GM18502 (cell line): ENCODE data around the gene C11orf97.
"Not testable (repeated sequence)": the region's sequence is repeated elsewhere in the genome, so short reads cannot be mapped to it uniquely, and the experiment has no call there.

Source experiments
- ATAC-seq: cut with Tn5 transposase; IDR thresholded peaks from one replicate; pipeline ENCODE4 v1.9.1; 2021; ENCODE audit warnings: mild to moderate bottlenecking; ENCODE audit not compliant: unreplicated experiment, poor library complexity

Gene C11orf97, protein sequence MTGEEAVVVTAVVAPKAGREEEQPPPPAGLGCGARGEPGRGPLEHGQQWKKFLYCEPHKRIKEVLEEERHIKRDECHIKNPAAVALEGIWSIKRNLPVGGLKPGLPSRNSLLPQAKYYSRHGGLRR

DNA sequence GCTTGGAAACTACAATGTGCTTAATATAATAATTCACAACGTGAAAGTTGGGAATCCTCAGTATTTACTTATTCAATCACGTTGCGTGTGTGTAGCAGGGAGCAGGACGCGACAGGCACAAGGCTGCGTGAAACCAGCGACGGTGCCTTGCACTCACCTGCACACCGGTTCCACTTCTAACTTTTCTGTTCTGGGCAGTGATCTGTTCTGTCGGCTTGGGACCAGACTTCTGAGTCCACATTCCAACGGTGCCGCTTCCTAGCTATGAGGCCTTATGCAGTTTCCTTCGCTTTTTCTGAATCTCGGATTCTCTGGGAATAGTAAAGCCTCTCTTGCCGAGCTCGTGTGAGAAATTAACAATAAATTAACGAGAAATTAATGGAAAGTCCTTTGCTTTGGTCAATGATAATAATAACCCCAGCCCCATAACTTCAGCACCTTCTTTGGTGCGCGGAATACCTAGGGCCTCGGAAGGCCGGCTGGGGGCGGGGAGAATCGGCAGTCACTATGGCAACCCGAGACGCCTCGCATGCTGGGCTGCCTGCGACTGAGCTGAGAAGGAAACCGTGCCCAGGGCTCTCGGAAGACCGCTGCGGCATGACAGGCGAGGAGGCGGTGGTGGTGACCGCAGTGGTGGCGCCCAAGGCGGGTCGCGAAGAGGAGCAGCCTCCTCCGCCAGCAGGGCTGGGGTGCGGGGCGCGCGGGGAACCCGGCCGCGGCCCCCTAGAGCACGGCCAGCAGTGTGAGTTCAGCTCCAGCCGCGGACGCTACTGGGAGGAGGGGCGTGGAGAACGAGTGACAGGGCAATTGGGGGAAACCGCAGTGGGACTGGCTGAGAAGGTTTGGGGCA is at the start of gene C11orf97:
C11orf97 (plus strand) TSS at position 530 of the 850 bp plus-strand sequence; CDS start at position 598, 68 bp downstream.
- peak; percentile 93 for ATAC-seq

GRCh38 chr11:94469416-94469815 is 42.8 kb upstream of the C11orf97 start:
- peak; percentile 92 for ATAC-seq

DNA sequence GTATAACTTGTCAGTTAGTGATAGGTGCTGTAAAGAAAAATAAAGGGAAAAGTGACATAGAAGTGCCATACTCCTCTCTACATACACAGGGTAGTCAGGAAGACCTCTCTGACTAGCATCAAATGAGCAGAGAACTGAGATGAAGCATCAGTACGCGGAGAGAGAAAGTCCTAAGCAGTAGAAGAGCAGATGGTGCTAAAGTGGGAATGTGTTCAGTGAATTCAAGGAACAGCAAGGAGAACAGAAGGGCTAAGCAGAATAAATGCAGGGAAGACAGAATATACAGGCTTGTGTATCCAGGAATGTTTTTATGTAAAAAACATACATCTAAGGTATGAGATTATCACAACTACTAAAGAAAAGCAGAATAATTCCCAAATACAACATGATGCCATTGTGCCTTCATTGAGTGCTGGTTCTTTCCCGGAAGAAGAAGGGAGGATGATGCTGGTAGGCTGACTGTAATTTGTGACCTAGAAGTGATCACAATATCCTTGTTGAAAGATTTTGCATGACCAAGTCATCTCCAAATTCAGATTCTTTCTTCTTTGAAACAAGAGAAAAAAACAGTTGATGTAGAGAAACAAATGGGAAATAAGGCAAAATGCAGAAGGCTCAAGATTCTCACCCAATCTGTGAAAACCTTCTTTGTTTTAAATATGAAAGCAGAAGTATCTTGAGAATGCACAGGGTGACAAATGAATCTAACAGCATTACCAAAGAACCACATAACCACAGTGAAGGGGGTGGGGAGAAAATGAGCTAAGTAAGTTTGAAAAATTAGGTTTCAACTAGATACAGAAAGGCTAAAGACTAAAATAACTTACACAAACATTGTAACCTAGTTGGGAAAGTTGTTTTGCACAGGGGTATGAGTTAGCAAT is 39.1 kb upstream of the C11orf97 start:
- peak; percentile 82 for ATAC-seq

GRCh38 chr11:94477624-94478023 is 34.6 kb upstream of the C11orf97 start:
- ATAC-seq, result no peak

DNA sequence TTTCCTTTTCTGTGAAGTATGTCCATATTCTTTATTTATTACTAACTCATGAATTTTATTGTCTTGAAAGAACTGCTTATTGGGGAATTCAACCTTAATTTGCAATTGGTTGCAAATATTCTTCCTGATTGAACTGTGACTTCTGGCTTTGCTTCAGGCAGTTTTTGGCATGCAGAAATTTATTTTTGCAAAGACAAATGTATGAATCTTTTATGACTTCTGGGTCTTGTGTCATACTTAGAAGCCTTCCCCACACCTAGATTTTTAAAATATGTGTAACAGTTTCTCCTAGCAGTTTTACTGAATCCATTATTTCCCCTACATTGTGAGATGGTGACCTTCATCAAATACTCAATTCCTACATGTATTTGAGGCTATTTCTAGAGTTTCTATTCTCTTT is 30.9 kb upstream of the C11orf97 start:
- no peak for ATAC-seq

DNA sequence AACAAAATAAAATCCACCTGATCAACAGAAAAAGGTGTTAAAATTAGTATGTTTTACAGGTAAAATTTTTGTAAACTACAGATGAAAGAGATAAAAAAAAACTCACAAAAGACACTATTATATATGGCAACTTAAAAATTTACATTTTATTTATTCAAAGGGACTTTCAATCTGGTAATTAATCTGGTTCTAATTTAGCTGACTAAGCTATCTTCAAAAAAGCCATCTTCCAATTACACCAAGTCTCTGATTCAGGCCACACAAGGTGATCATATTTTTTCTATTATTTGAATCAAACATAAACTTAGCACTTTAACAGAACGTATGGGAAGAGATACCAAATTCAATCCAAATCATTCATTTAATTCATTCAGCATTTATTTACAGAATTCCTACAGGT is 26.2 kb upstream of the C11orf97 start:
- ATAC-seq, result no peak

DNA sequence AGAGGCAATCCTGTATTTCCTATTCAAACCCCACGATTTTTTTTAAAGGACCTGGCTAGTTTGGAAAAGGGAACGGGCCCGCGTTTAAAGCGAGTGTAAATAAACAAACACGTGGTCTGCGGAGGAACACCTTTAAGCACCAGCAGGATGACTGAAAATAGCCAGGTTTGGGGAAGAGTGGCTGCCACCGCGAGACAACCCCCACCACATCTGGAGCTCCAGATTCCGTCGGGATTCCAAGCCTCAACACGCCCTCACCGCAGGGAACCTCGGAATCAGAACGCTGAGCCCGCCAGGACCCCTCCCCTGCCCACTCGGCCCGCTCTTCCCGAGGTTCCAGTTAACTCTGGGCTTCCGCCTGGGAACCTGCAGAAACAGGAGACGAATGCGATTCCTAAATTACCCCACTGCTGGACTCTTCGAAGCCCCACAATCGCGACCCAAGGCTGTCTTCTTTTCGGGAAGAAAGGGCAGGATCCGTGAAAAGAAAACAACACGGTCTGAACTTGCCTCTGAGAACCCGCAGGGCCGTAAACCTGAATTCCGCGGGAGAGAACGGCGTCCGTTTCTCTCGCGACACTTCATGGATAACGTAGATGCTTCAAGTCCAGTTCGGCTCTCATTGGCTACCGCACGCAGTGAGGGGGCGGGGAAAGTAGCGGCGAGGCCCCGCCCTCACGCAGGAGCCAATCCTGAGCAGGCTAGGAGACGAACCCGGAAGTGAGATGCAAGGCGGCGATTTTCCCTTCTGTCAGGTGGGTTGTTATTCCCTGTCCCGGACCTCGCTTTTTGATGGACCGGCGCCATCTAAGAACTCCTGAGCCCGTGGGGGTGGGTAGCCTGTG is 18.8 kb upstream of the C11orf97 start, which contains the start of the genes ANKRD49 and MRE11:
ANKRD49 (plus strand) TSS at position 704 of the 845 bp plus-strand sequence. CDS start 2,710 bp downstream, outside the sequence.
MRE11 (minus strand) TSS at position 564 of the 845 bp plus-strand sequence. CDS start 1,043 bp downstream, outside the sequence.
- ATAC-seq, result peak; percentile 99

- ATAC-seq, result peak; percentile 70
Measured at GRCh38 chr11:94494126-94494680, 18.1 kb upstream of the C11orf97 start.

DNA sequence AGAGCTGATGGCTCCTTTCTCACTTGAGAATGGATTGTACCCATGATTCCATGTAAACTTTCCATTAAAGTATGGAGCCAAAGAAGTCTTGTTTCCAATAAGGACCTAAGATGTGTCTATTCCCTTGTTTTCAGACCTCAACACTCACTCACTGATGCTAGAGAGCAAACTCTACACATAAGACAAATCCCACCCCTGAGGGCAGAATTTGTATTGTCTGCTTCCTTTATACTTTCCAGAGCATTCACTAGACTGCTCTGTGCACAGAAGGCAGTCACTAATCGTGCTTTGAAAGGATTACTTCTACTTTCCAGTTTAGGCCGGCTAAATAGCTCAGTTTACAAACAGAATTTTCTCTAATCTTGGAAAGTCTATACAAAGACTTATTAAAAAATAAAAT is 12.1 kb upstream of the C11orf97 start:
- no peak for ATAC-seq

DNA sequence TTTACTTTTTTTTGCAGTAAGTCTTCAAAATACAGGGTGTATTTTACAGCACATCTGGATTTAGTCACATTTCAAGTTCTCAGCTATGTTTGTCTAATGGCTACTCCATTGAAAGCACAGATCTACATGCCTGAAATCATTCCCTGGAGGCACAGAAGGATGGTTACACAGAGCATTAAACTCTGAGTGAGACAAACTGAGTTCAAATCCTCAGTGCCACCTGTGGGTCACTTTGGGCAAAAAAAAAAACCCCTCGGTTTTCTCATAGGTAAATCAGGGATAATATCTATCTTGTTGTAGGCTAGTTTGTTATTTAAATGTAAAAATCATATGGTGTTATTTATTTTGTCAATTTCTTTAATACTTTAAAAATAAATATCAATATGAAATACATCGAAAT is 10.7 kb upstream of the C11orf97 start:
- ATAC-seq, result no peak

- peak; percentile 61 for ATAC-seq
Measured at GRCh38 chr11:94504689-94505293, 7.5 kb upstream of the C11orf97 start.

DNA sequence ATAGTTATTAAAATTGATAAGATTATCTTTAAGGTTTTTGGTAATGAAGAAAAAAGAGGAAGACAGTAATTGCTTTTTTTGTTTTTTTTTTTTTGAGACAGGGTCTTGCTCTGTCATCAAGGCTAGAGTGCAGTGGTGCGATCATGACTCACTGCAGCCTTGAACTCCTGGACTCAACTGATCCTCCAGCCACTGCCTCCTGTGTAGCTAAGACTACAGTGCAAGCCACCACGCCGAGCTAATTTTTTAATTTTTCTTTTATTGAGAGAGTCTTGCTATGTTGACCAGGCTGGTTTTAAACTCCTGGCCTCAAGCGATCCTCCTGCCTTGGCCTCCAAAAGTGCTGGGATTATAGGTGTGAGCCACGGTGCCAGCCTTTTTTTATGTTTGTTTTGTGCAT is 5.7 kb upstream of the C11orf97 start:
- not testable (repeated sequence) for ATAC-seq

GRCh38 chr11:94507485-94507884 is 4.8 kb upstream of the C11orf97 start:
- no peak for ATAC-seq

DNA sequence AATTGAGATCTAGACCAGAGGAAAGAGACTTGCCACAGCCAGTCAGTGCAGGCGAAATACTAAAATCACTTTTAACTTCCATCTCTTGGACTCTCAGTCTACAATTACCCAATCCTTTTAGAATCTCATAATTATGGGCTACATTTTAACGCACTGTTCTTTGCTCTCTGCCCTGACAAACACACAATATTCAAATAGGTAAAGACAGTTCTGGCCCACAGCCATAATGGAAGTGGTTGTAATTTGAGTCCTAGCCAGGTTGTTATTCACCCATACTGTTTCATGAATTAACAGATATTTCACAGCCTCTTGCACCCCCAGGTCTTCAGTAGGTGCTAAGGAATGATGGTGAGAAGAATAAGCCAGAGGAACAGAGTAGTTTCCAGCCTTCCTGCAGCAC is 830 bp downstream of the C11orf97 start:
- ATAC-seq, result peak; percentile 37

GRCh38 chr11:94515398-94515797 is 3.1 kb downstream of the C11orf97 start:
- ATAC-seq, result no peak

- no peak for ATAC-seq
Measured at GRCh38 chr11:94516725-94517124, 4.5 kb downstream of the C11orf97 start.

DNA sequence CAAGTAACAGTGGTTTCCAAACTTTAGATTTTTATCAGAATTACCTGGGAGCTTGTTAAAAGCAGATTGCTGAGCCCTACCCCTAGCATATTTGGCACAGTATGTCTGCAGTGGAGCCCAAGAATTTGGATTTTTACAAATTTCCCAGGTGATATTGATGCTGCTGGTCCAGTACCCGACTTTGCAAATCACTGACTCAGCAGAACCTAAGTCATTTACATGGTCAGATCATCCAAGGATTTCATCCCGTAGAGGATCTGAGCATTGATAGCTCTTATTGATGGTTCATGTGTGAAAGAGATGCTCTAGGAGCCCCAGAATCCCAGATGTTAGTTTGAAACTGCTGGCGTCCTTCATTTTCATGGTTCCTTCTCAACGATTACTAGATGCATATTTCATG is 6.0 kb downstream of the C11orf97 start:
- ATAC-seq, result no peak

DNA sequence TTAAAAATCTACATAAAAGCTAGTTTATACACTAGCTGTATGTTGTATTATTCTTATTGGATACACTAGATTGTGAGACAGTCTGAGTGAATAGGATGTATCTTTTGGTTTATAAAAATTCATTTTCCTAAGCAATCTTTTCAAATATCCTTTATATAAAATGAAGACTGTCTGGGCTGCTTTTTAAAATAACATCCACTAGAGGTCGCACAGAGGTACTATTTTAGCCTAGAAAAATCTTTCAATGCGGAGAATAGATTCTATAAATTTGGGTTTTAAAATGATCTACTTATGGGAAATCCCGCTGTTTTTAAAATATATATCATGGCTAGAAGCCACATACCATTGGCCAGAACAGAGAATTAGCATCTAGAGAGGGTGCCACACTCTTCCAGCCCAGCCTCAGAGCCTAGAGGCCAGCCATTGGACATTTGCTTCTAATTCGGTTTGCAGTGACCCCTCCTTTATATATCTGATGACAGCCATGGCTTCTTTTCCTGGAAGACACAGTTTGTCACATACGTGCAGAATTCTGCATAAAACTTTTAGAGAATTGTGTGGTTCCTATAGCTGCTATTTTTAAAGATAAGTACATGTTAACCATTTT is 7.3 kb downstream of the C11orf97 start:
- ATAC-seq, result peak; percentile 41

DNA sequence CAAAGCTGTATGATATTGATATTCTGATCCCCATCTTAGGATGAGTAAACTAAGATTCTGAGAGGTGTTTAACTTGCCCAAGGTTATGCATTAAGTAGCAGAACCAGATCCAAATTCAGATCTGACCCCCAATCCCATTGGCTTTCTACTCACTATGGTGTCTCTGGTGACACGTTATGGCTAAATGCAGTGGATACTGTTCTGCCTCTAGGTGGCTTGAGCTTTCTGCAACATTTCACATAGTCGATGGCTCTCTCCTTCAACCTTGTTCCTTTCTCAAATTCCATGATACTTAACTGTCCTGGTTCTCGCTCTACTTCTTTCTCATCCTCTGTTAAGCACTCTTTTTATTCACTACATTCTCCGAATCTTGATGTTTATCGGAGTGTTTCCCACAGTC is 9.4 kb downstream of the C11orf97 start:
- peak; percentile 68 for ATAC-seq
